Rectal smooth muscle tissue (tissue), 1 donor: Measurements from ENCODE around the gene TNFSF11.
"Not testable (repeated sequence)": the region's sequence is repeated elsewhere in the genome, so short reads cannot be mapped to it uniquely, and the experiment has no call there.

Source experiments
- H3K27ac ChIP-seq: one replicate; pipeline ENCODE4 v1.7.0; 2013; ENCODE audit warnings: low read depth, low read length, inconsistent platforms
- H3K27me3 ChIP-seq: one replicate; pipeline ENCODE4 v1.7.0; 2013; ENCODE audit warnings: low read length; ENCODE audit not compliant: control insufficient read depth, insufficient read depth
- H3K36me3 ChIP-seq: one replicate; pipeline ENCODE4 v1.7.0; 2013; ENCODE audit warnings: low read length; ENCODE audit not compliant: control insufficient read depth, insufficient read depth
- H3K4me1 ChIP-seq: one replicate; pipeline ENCODE4 v1.7.0; 2013; ENCODE audit warnings: low read length; ENCODE audit not compliant: control insufficient read depth, insufficient read depth
- H3K4me3 ChIP-seq: one replicate; pipeline ENCODE4 v1.7.0; 2013; ENCODE audit warnings: low read length
- H3K9ac ChIP-seq: one replicate; pipeline ENCODE4 v1.7.0; 2013; ENCODE audit warnings: low read length

The TNFSF11 gene

DNA sequence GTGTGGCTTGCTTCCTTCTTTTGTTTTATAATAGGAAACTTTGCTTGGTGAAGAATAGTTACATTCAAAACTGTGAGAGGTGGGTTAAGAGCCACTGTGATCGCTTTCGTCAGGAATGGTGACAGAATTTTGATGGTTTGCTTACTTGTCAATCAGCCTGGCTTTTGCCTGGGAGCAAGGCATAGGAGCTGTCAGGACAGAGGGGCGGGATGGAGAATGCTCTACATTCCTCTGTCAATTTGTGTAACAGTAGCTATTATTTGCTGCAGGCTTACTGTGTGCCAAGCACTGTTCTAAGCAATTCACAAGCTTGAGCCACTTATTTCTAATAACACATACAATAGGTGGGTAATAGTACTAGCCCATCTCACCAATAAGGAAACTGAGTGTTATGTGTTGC lies 28.1 kb upstream of the TNFSF11 start:
- Histone ChIP-seq H3K36me3 (no peaks in the 10 kb centered on the region), H3K27me3 (no peaks in the 10 kb centered on the region), H3K9ac (no peak overlapping the region), H3K4me1 (no peaks in the 10 kb centered on the region), H3K27ac (no peak overlapping the region), H3K4me3 (no peak overlapping the region)

DNA sequence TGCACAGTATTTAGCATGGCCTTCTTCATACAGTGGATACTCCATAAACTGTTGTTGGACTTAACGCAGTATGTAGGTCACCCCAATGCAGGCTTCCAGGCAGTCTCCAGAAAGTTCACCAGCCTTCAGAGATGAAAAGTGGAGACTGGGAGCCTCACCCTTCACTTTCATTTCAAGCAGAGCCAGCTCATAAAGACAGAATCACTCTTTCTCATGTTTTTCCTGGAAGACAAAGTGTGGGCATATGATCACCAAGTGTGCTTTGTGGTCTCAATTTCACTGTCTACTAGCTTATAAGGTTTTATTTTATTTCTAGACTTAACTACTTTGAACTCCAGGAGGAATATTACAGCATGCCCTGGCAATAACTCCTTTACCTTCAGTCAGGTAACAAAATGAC lies 26.3 kb upstream of the TNFSF11 start:
- Histone ChIP-seq H3K9ac (no peak overlapping the region), H3K36me3 (no peaks in the 10 kb centered on the region), H3K4me1 (no peaks in the 10 kb centered on the region), H3K4me3 (no peak overlapping the region), H3K27ac (no peak overlapping the region), H3K27me3 (no peaks in the 10 kb centered on the region)

DNA sequence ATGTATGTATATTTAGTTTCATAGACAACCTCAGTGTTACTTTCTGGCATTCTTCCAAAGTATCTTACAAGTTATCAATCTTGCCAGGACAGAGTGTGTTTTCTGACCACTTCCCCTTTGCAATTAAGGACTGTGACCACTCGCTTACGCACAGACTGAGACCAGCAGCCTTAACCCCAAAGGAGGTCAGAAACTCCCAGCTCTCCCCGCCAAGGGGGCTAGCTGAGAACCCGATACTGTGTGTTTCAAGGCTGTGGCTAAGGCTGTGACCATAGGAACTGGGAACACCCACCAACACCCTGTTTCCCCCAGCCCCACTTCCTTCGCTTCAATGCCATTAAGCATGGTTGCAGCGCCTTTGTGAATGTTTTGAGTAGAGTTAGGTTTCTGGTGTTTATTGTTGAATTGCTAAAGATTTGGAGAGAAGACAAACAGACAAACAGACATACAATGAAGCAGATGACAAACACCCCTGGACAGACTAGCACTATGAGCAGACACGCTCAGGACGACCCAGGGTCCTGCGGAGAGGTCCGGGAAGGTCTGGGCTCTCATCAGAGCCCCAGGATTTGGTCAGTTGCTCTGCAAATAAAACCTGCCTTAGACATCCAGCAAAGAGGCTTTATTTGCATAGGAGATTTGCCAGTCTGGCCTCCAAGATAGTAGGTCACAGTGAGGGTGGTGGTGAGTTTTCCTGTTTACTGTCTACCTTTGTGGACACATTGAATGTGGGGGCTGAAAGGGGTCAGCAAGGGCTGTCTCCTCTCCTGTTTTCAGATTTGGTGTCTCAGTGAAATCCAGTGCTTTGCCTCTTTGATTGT lies 25.0 kb upstream of the TNFSF11 start:
- no peak overlapping the region for H3K9ac ChIP-seq
- H3K4me3 ChIP-seq, result no peak overlapping the region
- H3K27ac ChIP-seq, result no peak overlapping the region
- H3K4me1 ChIP-seq, result no peaks in the 10 kb centered on the region
- no peaks in the 10 kb centered on the region for H3K36me3 ChIP-seq
- H3K27me3 ChIP-seq, result no peaks in the 10 kb centered on the region

DNA sequence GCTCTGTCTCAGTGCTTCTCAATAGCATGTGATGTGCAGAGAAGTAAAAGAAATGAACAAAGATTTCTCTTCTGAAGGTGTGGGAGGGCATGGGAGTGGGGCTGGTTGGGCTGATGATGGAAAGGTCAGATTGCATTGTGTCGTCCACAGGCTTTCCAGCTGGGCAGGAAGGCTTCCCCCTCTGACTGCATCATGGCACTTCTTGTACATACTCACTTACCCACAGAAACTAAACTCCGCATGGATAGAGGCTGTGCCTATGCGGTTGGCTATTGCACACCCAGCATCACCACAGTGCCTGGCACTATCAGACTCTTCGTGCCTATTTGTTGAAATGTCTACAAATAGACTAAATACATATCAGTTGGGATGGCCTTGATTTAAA lies 24.4 kb upstream of the TNFSF11 start:
- H3K4me3 ChIP-seq, result no peak overlapping the region
- H3K27ac ChIP-seq, result no peak overlapping the region
- no peak overlapping the region for H3K9ac ChIP-seq
- H3K36me3 ChIP-seq, result no peaks in the 10 kb centered on the region
- no peaks in the 10 kb centered on the region for H3K4me1 ChIP-seq
- no peaks in the 10 kb centered on the region for H3K27me3 ChIP-seq

DNA sequence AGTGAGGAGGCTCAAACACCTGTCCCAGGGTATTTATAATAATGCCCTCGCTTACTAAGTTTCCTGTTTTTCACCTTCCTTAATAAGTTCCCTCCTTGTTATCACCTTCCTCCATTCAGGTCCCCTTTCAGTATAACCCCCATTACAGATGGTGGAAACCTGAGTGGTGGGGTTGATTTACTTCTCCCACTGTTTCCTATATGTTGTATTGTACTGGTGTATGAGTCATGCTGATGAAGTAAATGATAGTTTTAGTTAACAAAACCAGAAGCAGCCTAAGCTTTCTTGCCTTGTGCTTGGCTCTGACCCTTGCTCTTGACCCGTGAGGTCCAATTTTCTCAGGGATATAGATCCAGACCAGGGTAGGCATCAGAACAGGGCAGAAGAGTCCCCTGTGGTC lies 22.3 kb upstream of the TNFSF11 start:
- no peak overlapping the region for H3K27ac ChIP-seq
- no peaks in the 10 kb centered on the region for H3K4me1 ChIP-seq
- no peaks in the 10 kb centered on the region for H3K27me3 ChIP-seq
- H3K4me3 ChIP-seq, result no peak overlapping the region
- H3K36me3 ChIP-seq, result no peaks in the 10 kb centered on the region
- no peak overlapping the region for H3K9ac ChIP-seq

- Histone ChIP-seq H3K9ac (no peak overlapping the region), H3K4me1 (no peaks in the 10 kb centered on the region), H3K4me3 (no peak overlapping the region), H3K27ac (no peak overlapping the region), H3K27me3 (no peaks in the 10 kb centered on the region), H3K36me3 (no peaks in the 10 kb centered on the region)
These were observed 20.6 kb upstream of the TNFSF11 start for GRCh38 chr13:42553098-42554046.

DNA sequence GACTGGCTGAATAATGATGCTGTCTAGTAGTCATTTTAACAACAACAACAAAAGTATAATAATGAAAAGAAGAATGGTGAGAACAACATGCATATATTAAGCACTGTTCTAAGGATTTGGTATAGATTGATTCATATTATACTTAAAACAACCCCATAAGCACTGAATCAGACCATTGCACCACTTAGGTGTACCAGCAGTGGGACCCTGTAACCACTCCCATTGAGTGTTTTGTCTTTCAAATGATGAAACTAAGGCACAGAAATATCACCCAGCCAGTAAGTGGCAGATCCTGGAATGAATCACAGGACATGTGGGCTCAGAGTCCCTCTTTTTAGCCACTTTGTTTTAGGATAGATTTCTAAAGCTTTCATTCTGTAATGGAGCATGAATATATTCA lies 14.9 kb upstream of the TNFSF11 start:
- Histone ChIP-seq H3K9ac (no peak overlapping the region), H3K4me3 (no peak overlapping the region), H3K27me3 (no peaks in the 10 kb centered on the region), H3K4me1 (no peaks in the 10 kb centered on the region), H3K27ac (no peak overlapping the region), H3K36me3 (no peaks in the 10 kb centered on the region)

GRCh38 chr13:42559573-42560218 lies 14.3 kb upstream of the TNFSF11 start:
- H3K27ac ChIP-seq, H3K4me1 ChIP-seq, H3K27me3 ChIP-seq, H3K9ac ChIP-seq, H3K36me3 ChIP-seq, H3K4me3 ChIP-seq: not testable (repeated sequence)

GRCh38 chr13:42560320-42560719 lies 13.6 kb upstream of the TNFSF11 start:
- H3K9ac ChIP-seq, H3K4me1 ChIP-seq, H3K36me3 ChIP-seq, H3K27ac ChIP-seq, H3K4me3 ChIP-seq, H3K27me3 ChIP-seq: not testable (repeated sequence)

DNA sequence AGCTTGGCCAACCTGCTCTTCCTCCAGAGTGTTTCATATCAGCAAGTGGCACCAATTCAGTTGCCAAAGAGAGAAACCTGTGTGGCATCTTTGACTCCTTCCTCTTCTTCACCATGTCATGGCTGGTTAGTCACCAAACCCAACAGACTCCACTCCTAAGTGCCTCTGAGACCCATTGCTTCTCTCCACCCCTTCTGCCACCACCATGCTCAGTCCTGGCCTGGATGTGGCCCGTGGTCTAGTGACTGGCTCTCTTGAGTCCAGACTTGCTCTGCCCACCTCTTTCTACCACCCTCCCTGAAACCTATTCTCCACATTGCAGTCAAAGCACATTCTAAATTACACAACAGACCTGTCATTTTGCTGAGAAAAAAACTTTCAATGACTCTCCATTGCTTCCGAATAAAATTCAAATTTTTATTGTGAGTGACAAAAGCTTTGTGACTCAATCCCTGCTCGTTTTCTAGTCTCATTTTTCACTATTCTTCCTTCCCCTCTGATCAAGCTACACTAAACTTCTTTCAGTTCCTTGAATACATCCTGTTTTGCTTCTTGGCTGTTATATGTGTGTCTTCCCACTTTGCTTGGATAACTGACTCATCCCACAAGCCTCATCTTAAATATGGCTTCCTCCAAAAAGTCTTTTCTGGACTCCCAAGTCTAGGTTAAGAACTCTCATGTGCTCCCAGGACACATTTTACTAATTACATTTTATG lies 12.0 kb upstream of the TNFSF11 start:
- Histone ChIP-seq H3K4me1 (no peaks in the 10 kb centered on the region), H3K9ac (no peak overlapping the region), H3K36me3 (no peaks in the 10 kb centered on the region), H3K27me3 (no peaks in the 10 kb centered on the region), H3K4me3 (no peak overlapping the region), H3K27ac (no peak overlapping the region)

DNA sequence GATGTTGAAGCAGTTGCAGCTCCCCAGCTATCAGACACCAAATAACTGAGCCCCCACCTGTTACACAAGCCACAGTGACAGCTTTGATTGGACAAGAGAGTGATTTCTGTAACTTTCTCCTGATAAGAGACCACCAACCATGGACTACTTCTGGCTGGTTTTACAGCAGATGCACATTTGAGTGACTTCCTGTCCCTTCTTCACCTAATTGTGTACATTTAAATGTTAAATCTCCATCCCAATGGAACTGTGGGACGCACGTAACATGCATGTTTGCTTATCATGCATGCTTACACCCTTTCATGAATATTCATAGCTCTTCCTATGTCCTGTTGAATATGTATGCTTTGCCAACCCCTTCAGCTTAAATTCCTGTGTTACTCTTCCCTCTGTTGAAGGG lies 6.0 kb upstream of the TNFSF11 start:
- no peaks in the 10 kb centered on the region for H3K27me3 ChIP-seq
- H3K9ac ChIP-seq, result no peak overlapping the region
- H3K36me3 ChIP-seq, result no peaks in the 10 kb centered on the region
- no peak overlapping the region for H3K27ac ChIP-seq
- no peak overlapping the region for H3K4me3 ChIP-seq
- no peaks in the 10 kb centered on the region for H3K4me1 ChIP-seq
